ENCODE measurements around the gene DPM2.

DNA sequence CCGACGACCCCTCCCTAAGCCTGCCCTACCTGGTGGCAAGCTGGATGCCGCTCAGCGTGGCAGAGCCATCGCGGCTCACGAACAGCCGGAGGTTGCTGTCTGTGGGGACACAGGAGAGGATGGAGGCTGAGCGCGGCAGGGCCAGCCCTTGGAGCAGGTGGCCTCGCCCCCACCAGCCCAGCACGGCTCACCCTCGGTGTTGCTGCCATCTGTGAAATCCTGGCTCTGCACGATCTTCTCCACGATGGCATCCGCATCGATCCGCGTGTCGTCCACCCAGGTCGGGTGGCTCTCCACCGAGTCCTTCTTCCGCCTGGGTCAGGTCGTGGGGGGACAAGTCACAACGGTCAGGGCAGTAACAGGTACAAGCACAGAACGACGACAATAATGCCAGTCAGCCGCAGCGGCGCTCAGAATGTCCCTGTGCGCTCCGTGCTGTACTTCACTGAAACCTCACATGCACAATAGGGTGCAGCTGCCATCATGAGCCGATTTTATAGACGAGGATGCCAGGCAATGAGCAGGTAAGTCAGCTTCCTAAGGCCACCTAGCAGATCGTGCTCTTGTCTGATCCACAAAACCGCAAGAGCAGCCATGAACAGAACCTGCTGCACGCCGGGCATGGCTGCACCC, 7.0 kb upstream of the DPM2 start:
- TF ChIP-seq POLR2A (IDR thresholded peaks at IDR 0.05; ENCODE audit: low read depth, low read length), result no peak
- TF ChIP-seq, protein P1, sequence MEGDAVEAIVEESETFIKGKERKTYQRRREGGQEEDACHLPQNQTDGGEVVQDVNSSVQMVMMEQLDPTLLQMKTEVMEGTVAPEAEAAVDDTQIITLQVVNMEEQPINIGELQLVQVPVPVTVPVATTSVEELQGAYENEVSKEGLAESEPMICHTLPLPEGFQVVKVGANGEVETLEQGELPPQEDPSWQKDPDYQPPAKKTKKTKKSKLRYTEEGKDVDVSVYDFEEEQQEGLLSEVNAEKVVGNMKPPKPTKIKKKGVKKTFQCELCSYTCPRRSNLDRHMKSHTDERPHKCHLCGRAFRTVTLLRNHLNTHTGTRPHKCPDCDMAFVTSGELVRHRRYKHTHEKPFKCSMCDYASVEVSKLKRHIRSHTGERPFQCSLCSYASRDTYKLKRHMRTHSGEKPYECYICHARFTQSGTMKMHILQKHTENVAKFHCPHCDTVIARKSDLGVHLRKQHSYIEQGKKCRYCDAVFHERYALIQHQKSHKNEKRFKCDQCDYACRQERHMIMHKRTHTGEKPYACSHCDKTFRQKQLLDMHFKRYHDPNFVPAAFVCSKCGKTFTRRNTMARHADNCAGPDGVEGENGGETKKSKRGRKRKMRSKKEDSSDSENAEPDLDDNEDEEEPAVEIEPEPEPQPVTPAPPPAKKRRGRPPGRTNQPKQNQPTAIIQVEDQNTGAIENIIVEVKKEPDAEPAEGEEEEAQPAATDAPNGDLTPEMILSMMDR (conservative IDR thresholded peaks at IDR 0.05; ENCODE audit: low read depth, low read length), result no peak
- TF ChIP-seq RFX5 (IDR thresholded peaks at IDR 0.05; ENCODE audit: low read depth, low read length), result no peak
- TF ChIP-seq RCOR1 (IDR thresholded peaks at IDR 0.05; ENCODE audit: insufficient replicate concordance, low read length), result no peak
- no peak for TF ChIP-seq USF2 (IDR thresholded peaks at IDR 0.05; ENCODE audit: low read depth, low read length)
- TF ChIP-seq CHD1 (IDR thresholded peaks at IDR 0.05; ENCODE audit: low read depth, low read length), result no peak
- no peak for TF ChIP-seq NFE2L2 (IDR thresholded peaks at IDR 0.05; ENCODE audit: low read depth, low read length)

Measured in IMR-90 (cell line).